ENCODE results near the gene XRN2. TPM values are rescaled to one million over a fixed set of nuclear protein-coding genes. Genes with fewer than 3 reads are reported as not detected.

XRN2 gene
- polyA plus RNA-seq, 1 experiment: 48.9 TPM

GRCh38 chr20:21322921-21323331 lies 19.8 kb downstream of the XRN2 start:
- POLR2A ChIA-PET: no interaction called here
- Histone ChIP-seq H3K4me3 (ENCODE audit: low read depth, low read length) (no peak overlapping the region), H3K27me3 (ENCODE audit: control insufficient read depth, insufficient read depth, low read length) (no peaks in the 10 kb centered on the region), H3K36me3 (ENCODE audit: control insufficient read depth, insufficient read depth, low read length) (no peaks in the 10 kb centered on the region)
- no peak for TF ChIP-seq CTCF (IDR thresholded peaks at IDR 0.05; ENCODE audit: insufficient read depth, low read depth, low read length)
- CTCF ChIA-PET: no interaction called here
- no peak for DNase-seq (ENCODE audit: low read depth)

GRCh38 chr20:21323640-21324039 lies 20.5 kb downstream of the XRN2 start:
- Histone ChIP-seq H3K27me3 (ENCODE audit: control insufficient read depth, insufficient read depth, low read length) (no peaks in the 10 kb centered on the region), H3K36me3 (ENCODE audit: control insufficient read depth, insufficient read depth, low read length) (no peaks in the 10 kb centered on the region), H3K4me3 (ENCODE audit: low read depth, low read length) (no peak overlapping the region)
- ChIA-PET POLR2A (interaction anchor here (0.7 kb wide), 1 partner anchor 1391 kb away, joined by 3 read pairs; no protein-coding TSS in a partner anchor), CTCF (interaction anchor here (0.6 to 2.2 kb wide), 2 partner anchors 11 to 79 kb away, joined by 3 to 14 read pairs; no protein-coding TSS in a partner anchor)
- peak; percentile 19 for DNase-seq (ENCODE audit: low read depth)
- no peak for TF ChIP-seq CTCF (IDR thresholded peaks at IDR 0.05; ENCODE audit: insufficient read depth, low read depth, low read length)

- no peak for TF ChIP-seq CTCF (IDR thresholded peaks at IDR 0.05; ENCODE audit: insufficient read depth, low read depth, low read length)
- POLR2A ChIA-PET: interaction anchor here (0.7 kb wide), 1 partner anchor 1392 kb away, joined by 3 read pairs; no protein-coding TSS in a partner anchor
These were observed 21.0 kb downstream of the XRN2 start for GRCh38 chr20:21324126-21324525.

GRCh38 chr20:21325296-21325695 lies 22.2 kb downstream of the XRN2 start:
- Histone ChIP-seq H3K4me3 (ENCODE audit: low read depth, low read length) (no peak overlapping the region), H3K27me3 (ENCODE audit: control insufficient read depth, insufficient read depth, low read length) (no peaks in the 10 kb centered on the region), H3K36me3 (ENCODE audit: control insufficient read depth, insufficient read depth, low read length) (peaks cover 3% of the 10 kb centered on the region)
- no peak for TF ChIP-seq CTCF (IDR thresholded peaks at IDR 0.05; ENCODE audit: insufficient read depth, low read depth, low read length)
- ChIA-PET POLR2A (no interaction called here), CTCF (interaction anchor here (2.2 kb wide), 1 partner anchor 9 kb away, joined by 14 read pairs; no protein-coding TSS in a partner anchor)
- no peak for DNase-seq (ENCODE audit: low read depth)

More at GRCh38 chr20:21324126-21324525, 21.0 kb downstream of the XRN2 start:
- no peak overlapping the region for H3K4me3 ChIP-seq (ENCODE audit: low read depth, low read length)
- H3K27me3 ChIP-seq (ENCODE audit: control insufficient read depth, insufficient read depth, low read length): no peaks in the 10 kb centered on the region
- DNase-seq (ENCODE audit: low read depth): no peak
- CTCF ChIA-PET: interaction anchor here (0.6 to 2.2 kb wide), 2 partner anchors 10 to 78 kb away, joined by 3 to 14 read pairs; no protein-coding TSS in a partner anchor
- peaks cover 2% of the 10 kb centered on the region for H3K36me3 ChIP-seq (ENCODE audit: control insufficient read depth, insufficient read depth, low read length)

- POLR2A ChIA-PET: no interaction called here
- H3K4me3 ChIP-seq (ENCODE audit: low read depth, low read length): no peak overlapping the region
- H3K36me3 ChIP-seq (ENCODE audit: control insufficient read depth, insufficient read depth, low read length): peaks cover 3% of the 10 kb centered on the region
- CTCF ChIA-PET: interaction anchor here (1.2 to 2.1 kb wide), 3 partner anchors 9 to 91 kb away, joined by 3 to 4 read pairs (median 4); no protein-coding TSS in a partner anchor
- H3K27me3 ChIP-seq (ENCODE audit: control insufficient read depth, insufficient read depth, low read length): no peaks in the 10 kb centered on the region
- TF ChIP-seq CTCF (IDR thresholded peaks at IDR 0.05; ENCODE audit: insufficient read depth, low read depth, low read length): no peak
- no peak for DNase-seq (ENCODE audit: low read depth)
These were observed 23.6 kb downstream of the XRN2 start for GRCh38 chr20:21326700-21327099.

All from BJ (cell line).